Cardiac fibroblast (primary cell): Measurements from ENCODE around the gene STK4.

ENCODE experiments used
- DNase-seq, 2 donors: peaks; one replicate each; pipeline versions ENCODE4 v3.0.0 to v3.0.0-alpha.2; 2010; ENCODE audit warnings: low read depth in 2 of 2
- H3K4me3 ChIP-seq, 2 donors: replicated peaks in 1 of 2; 1 replicate in 1 of 2; 2 replicates in 1 of 2; pipeline ENCODE4 v1.5.1; 2011; ENCODE audit warnings: low read depth in 2 of 2, low read length in 2 of 2, mild to moderate bottlenecking in 2 of 2, moderate library complexity in 1 of 2
- TF ChIP-seq, protein P1 (sequence below): IDR thresholded peaks from one replicate; pipeline ENCODE4 v1.5.1; 2011; ENCODE audit warnings: low read depth, mild to moderate bottlenecking, low read length, inconsistent platforms

STK4 gene

DNA sequence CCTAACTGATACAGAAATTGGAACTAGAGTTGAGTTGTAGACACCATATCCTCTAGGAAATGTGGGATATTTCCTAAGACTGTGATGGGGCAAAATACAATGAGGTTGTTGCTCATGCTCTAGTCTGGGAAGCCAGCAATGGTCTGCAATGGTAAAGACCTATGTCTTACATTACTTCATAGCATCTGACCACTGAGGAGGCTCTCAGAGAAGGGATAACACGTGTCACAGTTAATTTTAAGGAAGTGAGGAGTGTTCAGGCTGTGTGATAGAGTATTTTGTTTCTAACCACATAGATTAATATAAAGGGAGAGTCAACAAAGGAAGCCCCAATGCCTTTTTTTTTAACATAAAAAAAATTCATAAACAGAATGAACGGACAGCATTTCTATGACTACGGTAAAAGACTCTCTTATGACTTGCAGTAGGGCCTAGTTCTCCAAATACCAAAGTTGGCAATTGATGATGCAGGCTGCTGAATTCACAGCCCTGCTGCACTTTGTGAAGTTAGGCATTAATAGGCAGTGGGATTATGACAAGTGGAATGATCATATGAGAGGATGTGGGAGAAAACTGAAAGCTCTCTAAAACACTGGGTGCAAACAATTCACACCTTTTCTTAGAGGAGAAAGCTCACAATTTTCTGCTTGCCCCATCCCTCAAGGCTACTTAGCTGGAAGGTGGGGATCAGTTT is 120.9 kb downstream of the STK4 start:
- H3K4me3 ChIP-seq = no peak overlapping the region
- no peak for DNase-seq
- TF ChIP-seq, protein P1, sequence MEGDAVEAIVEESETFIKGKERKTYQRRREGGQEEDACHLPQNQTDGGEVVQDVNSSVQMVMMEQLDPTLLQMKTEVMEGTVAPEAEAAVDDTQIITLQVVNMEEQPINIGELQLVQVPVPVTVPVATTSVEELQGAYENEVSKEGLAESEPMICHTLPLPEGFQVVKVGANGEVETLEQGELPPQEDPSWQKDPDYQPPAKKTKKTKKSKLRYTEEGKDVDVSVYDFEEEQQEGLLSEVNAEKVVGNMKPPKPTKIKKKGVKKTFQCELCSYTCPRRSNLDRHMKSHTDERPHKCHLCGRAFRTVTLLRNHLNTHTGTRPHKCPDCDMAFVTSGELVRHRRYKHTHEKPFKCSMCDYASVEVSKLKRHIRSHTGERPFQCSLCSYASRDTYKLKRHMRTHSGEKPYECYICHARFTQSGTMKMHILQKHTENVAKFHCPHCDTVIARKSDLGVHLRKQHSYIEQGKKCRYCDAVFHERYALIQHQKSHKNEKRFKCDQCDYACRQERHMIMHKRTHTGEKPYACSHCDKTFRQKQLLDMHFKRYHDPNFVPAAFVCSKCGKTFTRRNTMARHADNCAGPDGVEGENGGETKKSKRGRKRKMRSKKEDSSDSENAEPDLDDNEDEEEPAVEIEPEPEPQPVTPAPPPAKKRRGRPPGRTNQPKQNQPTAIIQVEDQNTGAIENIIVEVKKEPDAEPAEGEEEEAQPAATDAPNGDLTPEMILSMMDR = no peak

DNA sequence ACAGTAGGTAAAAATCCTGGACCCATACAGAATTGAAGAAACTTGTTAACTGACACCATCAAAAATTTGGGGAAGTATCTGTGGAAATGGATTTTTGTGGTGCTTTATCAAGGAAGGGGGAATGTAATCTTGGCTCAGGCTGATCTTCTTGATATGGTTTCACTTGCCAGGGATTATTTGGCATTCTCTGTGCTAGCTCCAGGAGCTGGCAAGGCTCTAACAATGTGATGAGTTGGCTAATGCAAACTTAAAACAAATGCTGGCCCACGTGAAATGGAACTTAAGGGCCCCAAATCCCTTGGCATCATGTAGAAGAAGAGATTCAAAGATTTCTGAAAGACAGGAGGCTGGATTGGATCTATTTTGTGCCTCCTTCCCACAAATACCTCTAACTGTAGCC is 121.5 kb downstream of the STK4 start:
- TF ChIP-seq, protein P1 = no peak
- peak in 1 of 2 donors; percentile 52 for DNase-seq
- no peak overlapping the region for H3K4me3 ChIP-seq

DNA sequence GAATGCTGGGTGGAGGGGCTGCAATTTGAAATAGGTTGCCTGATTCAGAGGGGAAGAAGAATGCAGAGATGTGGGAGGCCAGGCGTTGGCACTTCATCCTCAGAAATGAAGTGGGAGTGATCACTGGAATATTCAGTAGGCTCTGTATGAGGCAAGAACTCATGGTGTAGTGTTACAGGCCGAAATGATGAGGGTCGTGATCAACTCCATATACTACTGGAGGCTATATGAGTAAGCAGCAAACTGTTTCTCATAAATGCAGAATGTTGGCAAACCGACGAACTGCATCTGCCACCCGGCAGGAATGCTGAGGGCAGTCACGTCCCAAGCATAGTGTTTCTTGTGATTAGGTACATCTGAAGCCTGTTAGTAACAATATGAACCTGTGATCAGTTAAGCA is 121.9 kb downstream of the STK4 start:
- TF ChIP-seq, protein P1 = no peak
- DNase-seq = peak; percentile 29 to 74
- H3K4me3 ChIP-seq = no peak overlapping the region

DNA sequence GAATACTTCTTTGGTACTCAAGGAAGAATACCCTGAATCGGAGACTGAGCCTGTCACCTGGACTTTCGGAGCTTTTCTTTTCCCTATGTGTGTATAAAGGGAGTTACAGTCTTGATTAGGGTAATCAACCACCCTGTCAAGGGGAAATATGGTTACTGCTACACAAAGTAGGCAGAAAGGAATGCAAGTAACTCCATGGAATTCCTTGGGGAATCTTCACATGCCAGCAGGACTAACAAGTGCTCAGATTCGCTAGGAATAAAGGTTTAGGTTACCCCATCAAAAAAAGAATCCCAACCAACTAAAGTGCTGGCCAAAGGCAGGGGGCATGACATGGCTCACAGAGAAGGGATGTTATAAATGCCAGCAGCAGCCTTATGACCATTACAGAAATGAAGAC is 124.2 kb downstream of the STK4 start:
- H3K4me3 ChIP-seq = no peak overlapping the region
- no peak for DNase-seq
- TF ChIP-seq, protein P1 = no peak

DNA sequence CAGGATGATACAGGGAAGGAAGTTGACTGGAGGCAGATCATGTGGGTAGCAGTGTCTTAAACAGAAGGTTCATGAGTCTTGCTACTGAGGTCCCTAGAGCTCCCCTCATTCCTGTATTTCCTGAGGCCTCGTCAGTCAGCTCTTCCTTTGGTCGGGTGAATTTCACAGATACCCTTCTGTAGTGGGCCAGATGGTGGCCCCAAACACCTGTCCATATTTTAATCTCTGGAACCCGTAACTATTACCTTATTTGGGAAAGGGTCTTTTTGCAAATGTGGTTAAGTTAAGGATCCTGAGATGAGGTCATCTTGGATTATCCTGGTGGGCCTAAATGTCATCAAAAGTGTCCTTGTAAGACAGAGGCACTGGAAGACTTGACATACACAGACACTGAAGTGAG is 125.1 kb downstream of the STK4 start:
- DNase-seq = no peak
- H3K4me3 ChIP-seq = no peak overlapping the region
- TF ChIP-seq, protein P1 = no peak

DNA sequence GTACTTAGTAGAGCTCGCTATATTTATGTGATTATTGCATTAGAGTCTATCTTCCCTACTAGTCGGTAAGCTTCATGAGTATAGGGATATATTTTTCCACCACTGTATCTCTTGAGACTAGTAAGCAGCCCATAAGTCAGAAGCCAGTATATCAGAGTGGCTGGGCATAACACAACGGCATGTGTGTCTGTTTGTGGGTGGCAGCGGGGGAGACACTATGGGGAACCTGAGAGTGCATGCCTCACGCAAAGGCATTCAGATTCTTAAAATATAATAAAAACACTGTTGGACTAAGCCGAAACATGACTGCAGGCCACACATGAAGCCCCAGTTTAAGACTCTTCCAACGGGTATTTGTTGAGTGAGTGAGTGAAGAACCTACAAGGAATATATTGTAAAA is 126.6 kb downstream of the STK4 start:
- H3K4me3 ChIP-seq = no peak overlapping the region
- TF ChIP-seq, protein P1 = no peak
- no peak for DNase-seq

DNA sequence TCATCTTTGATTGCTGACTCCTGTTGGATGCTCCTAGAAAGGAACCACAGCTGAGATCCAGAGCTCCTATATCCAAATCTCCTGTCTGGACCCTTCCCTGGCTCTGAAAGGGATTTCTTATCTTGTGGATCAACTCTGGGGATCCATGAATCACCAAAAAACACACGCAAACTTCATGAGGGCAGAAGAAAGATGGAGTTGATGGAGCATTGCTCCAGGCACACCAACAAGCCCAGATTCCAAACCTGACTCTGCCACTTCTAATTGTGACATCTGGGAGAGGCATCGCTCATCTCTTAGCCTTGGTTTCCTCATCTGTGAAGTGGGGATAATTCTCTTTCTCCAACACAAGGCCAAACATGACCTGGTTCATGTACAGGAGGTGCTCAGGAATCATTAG is 127.9 kb downstream of the STK4 start:
- H3K4me3 ChIP-seq = no peak overlapping the region
- TF ChIP-seq, protein P1 = no peak
- DNase-seq = no peak
